ENCODE results near the gene ALDH1A2.

Gene ALDH1A2

GRCh38 chr15:57922776-57923175, 142.7 kb downstream of the ALDH1A2 start:
- no peak for TF ChIP-seq CTCF (IDR thresholded peaks at IDR 0.05; ENCODE audit: extremely low read depth, missing control alignments)

GRCh38 chr15:57921371-57921770, 144.1 kb downstream of the ALDH1A2 start:
- no peak for TF ChIP-seq CTCF (IDR thresholded peaks at IDR 0.05; ENCODE audit: extremely low read depth, missing control alignments)
- DNase-seq (ENCODE audit: low spot score): no peak

More at GRCh38 chr15:57922776-57923175, 142.7 kb downstream of the ALDH1A2 start:
- DNase-seq (ENCODE audit: low spot score): no peak

GRCh38 chr15:57920911-57921310, 144.6 kb downstream of the ALDH1A2 start:
- DNase-seq (ENCODE audit: low spot score): no peak
- TF ChIP-seq CTCF (IDR thresholded peaks at IDR 0.05; ENCODE audit: extremely low read depth, missing control alignments): no peak

- TF ChIP-seq CTCF (IDR thresholded peaks at IDR 0.05; ENCODE audit: extremely low read depth, missing control alignments): no peak
- no peak for DNase-seq (ENCODE audit: low spot score)
Measured at GRCh38 chr15:57919754-57920153, 145.8 kb downstream of the ALDH1A2 start.

- no peak for TF ChIP-seq CTCF (IDR thresholded peaks at IDR 0.05; ENCODE audit: extremely low read depth, missing control alignments)
- no peak for DNase-seq (ENCODE audit: low spot score)
Measured at GRCh38 chr15:57917998-57918397, 147.5 kb downstream of the ALDH1A2 start.

GRCh38 chr15:57916695-57917094, 148.8 kb downstream of the ALDH1A2 start:
- no peak for DNase-seq (ENCODE audit: low spot score)
- no peak for TF ChIP-seq CTCF (IDR thresholded peaks at IDR 0.05; ENCODE audit: extremely low read depth, missing control alignments)

- no peak for DNase-seq (ENCODE audit: low spot score)
- TF ChIP-seq CTCF (IDR thresholded peaks at IDR 0.05; ENCODE audit: extremely low read depth, missing control alignments): no peak
Measured at GRCh38 chr15:57915827-57916531, 149.5 kb downstream of the ALDH1A2 start.
